ENCODE data around the gene UBE2Q1. TPM values are rescaled to one million over a fixed set of nuclear protein-coding genes. Genes with fewer than 3 reads are reported as not detected.

UBE2Q1 gene
- total and polyA plus RNA-seq, 2 of the 8 experiments (the other 6 are each of a cell fraction or from before 2014, with no cell fraction given) = 13.2 to 95.8 TPM

GRCh38 chr1:154607106-154607608 lies 48.7 kb upstream of the UBE2Q1 start:
- peaks cover 4 to 16% of the 10 kb centered on the region in 2 experiments for H4K20me1 ChIP-seq (replicated peaks in 1 of 2; ENCODE audit: control insufficient read depth in 1 of 2, insufficient read depth in 2 of 2, low read length in 2 of 2)
- H3K4ac ChIP-seq (replicated peaks; ENCODE audit: insufficient read length, low read depth, low read length) = no peak overlapping the region
- peak overlapping the region; percentile 90; the same call in 1 of the 2 replicates for H2BK15ac ChIP-seq (ENCODE audit: low read length)
- H3K4me3 ChIP-seq (ENCODE audit: extremely low read depth in 1 of 4, insufficient read depth in 2 of 4, low read depth in 3 of 4, low read length in 4 of 4) = peak overlapping the region; percentile 65 to 96 (median 91)
- peak overlapping the region; percentile 75 for H3K56ac ChIP-seq (replicated peaks; ENCODE audit: insufficient read length, low read depth, low read length)
- peak overlapping the region; percentile 63 for H4K5ac ChIP-seq (ENCODE audit: insufficient read length, low read depth, low read length)
- H3K9ac ChIP-seq (replicated peaks in 1 of 4; ENCODE audit: extremely low read depth in 1 of 4, low read depth in 3 of 4, low read length in 3 of 4) = peak overlapping the region in 3 of 4 experiments; percentile 94 to 97 (median 95); a peak in 6 of 7 replicates
- no peak for DNase-seq (ENCODE audit: low read depth in 1 of 2, low spot score in 2 of 2)
- H3K36me3 ChIP-seq (ENCODE audit: control insufficient read depth in 2 of 4, insufficient read depth in 4 of 4, low read length in 3 of 4) = peaks cover under 1 to 3% (median 1%) of the 10 kb centered on the region in 4 experiments; a peak in 4 of 8 replicates
- H3K9me3 ChIP-seq (ENCODE audit: insufficient read depth in 2 of 2, low read depth in 1 of 2, low read length in 1 of 2) = no peaks in the 10 kb centered on the region
- peak overlapping the region; percentile 100; the same call in 1 of the 2 replicates for H3K18ac ChIP-seq (ENCODE audit: extremely low read depth, low read length)
- WGBS, 2 experiments (ENCODE audit: extremely low coverage in 1 of 2, insufficient coverage in 1 of 2, insufficient read length in 1 of 2, insufficient replicate concordance in 2 of 2, low coverage in 1 of 2, low lambda C conversion rate in 2 of 2, missing lambda C conversion rate in 1 of 2) = 22% methylated on average over 11 of the region's 11 CpGs; no CpG with 5 or more reads in 1 of the 2 experiments
- H2BK5ac ChIP-seq (ENCODE audit: low read depth, low read length) = peak overlapping the region; percentile 99
- no peak overlapping the region for H3K14ac ChIP-seq (ENCODE audit: insufficient read length)
- H3K79me2 ChIP-seq (ENCODE audit: control insufficient read depth in 1 of 2, insufficient read depth in 2 of 2, low read length in 2 of 2) = peaks cover 41 to 78% of the 10 kb centered on the region in 2 experiments
- H3K23ac ChIP-seq (ENCODE audit: insufficient read length) = no peak overlapping the region
- H2BK20ac ChIP-seq (ENCODE audit: low read length) = no peak overlapping the region
- peak overlapping the region; percentile 97 for H4K91ac ChIP-seq (replicated peaks; ENCODE audit: insufficient read length, low read length)
- POLR2A ChIA-PET (ENCODE audit: partially characterized antibody) = interaction anchor here (0.6 to 9.4 kb wide), 7 partner anchors 9 to 252 kb away, joined by 3 to 111 read pairs (median 4); partner anchors contain the start of gene CHRNB2
- peak overlapping the region; percentile 98 for H3K27ac ChIP-seq (ENCODE audit: low read depth, low read length)
- no peak for FAIRE-seq
- H3K4me1 ChIP-seq (replicated peaks in 1 of 4; ENCODE audit: control insufficient read depth in 3 of 4, insufficient read depth in 4 of 4, low read length in 3 of 4) = peaks cover 8 to 24% (median 15%) of the 10 kb centered on the region in 4 experiments; a peak in 6 of 7 replicates
- H3K4me2 ChIP-seq (ENCODE audit: insufficient read depth in 1 of 2, low read depth in 2 of 2, low read length in 2 of 2) = peak overlapping the region; percentile 89 to 96
- H4K8ac ChIP-seq (ENCODE audit: extremely low read depth, insufficient read depth, low read length) = no peak overlapping the region
- peaks cover 9% of the 10 kb centered on the region for H3K23me2 ChIP-seq (ENCODE audit: low read depth, low read length)
- H2BK12ac ChIP-seq (ENCODE audit: low read depth, low read length) = peak overlapping the region; percentile 100
- H2BK120ac ChIP-seq (replicated peaks; ENCODE audit: low read depth, low read length) = no peak overlapping the region
- H3K79me1 ChIP-seq (ENCODE audit: low read depth, low read length) = peaks cover 14% of the 10 kb centered on the region; the same call in 1 of the 2 replicates
- no peak overlapping the region for H2AFZ ChIP-seq (ENCODE audit: low read length)
- CTCF ChIA-PET (ENCODE audit: partially characterized antibody) = interaction anchor here (0.6 to 1.0 kb wide), 2 partner anchors 478 to 559 kb away, joined by 4 to 5 read pairs; no protein-coding TSS in a partner anchor
- TF ChIP-seq RNF2 (IDR thresholded peaks at IDR 0.05; ENCODE audit: borderline replicate concordance, low read depth, low read length, missing control alignments, poor library complexity, severe bottlenecking) (no peak), YY1 (IDR thresholded peaks at IDR 0.05; ENCODE audit: low read depth, low read length) (no peak), MAFK (IDR thresholded peaks at IDR 0.05; ENCODE audit: low read depth, low read length) (no peak), CREB1 (IDR thresholded peaks at IDR 0.05) (no peak), TCF12 (IDR thresholded peaks at IDR 0.05; ENCODE audit: low read depth, low read length) (no peak), ATF2 (IDR thresholded peaks at IDR 0.05; ENCODE audit: low read length) (no peak), SIRT6 (IDR thresholded peaks at IDR 0.05; ENCODE audit: low read length) (no peak), BRCA1 (IDR thresholded peaks at IDR 0.05; ENCODE audit: low read depth, low read length) (no peak), EZH2 (IDR thresholded peaks at IDR 0.05; ENCODE audit: low read depth, low read length, severe bottlenecking) (no peak)
- TF ChIP-seq, protein P1, sequence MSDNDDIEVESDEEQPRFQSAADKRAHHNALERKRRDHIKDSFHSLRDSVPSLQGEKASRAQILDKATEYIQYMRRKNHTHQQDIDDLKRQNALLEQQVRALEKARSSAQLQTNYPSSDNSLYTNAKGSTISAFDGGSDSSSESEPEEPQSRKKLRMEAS (IDR thresholded peaks at IDR 0.05) = no peak
- peak overlapping the region; percentile 96; the same call in 1 of the 2 replicates for H2AK5ac ChIP-seq (ENCODE audit: low read depth, low read length)
- no peaks in the 10 kb centered on the region for H3K27me3 ChIP-seq (replicated peaks in 1 of 4; ENCODE audit: control insufficient read depth in 3 of 4, extremely low read depth in 1 of 4, insufficient read depth in 3 of 4, low read length in 3 of 4)

Data from H1 (cell line).